Fibroblast of the aortic adventitia (primary cell): ENCODE results near the gene CD1E. TPM values are rescaled to one million over a fixed set of nuclear protein-coding genes. Genes with fewer than 3 reads are reported as not detected.

Source experiments
- DNase-seq: peaks from one replicate; pipeline ENCODE4 v3.0.0-alpha.2; 2010; ENCODE audit warnings: low read depth
- H3K4me3 ChIP-seq: 2 replicates; pipeline ENCODE4 v1.5.1; 2011; ENCODE audit warnings: low read depth, mild to moderate bottlenecking, control low read depth, low read length, moderate library complexity
- total RNA-seq: library from RNA; depleted of rRNA; stranded (reverse); fragments of >200 nt; gene quantifications from 2 replicates; pipeline ENCODE4 v1.2.3, GENCODE V29; 2012; ENCODE audit warnings: low replicate concordance
- TF ChIP-seq, protein P1 (sequence below): IDR thresholded peaks from 2 replicates; pipeline ENCODE4 v1.5.1; 2011; ENCODE audit warnings: mild to moderate bottlenecking, low read length, control low read depth, inconsistent platforms; ENCODE audit not compliant: insufficient read depth

The CD1E gene
- total RNA-seq, 1 donor, result not detected

DNA sequence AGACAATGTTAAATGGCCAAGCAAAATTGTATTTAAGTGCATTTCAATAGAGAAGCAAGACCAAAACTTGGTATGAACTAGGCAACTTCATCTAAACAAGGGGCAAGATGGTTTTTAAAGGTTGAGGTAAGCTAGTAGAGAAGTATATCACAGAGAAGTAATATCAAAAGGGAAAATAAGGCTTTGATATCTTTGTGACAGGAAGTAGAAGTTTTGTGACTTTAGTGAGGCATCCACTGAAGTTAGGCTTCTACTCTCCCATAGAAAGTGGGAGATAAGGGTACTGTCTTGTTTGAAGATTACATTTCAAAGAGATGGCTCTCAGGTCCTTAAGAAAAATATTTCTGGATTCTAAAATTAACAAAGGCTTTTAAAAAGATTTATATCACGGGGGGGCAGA lies 36.6 kb downstream of the CD1E start:
- no peak for DNase-seq
- TF ChIP-seq, protein P1, sequence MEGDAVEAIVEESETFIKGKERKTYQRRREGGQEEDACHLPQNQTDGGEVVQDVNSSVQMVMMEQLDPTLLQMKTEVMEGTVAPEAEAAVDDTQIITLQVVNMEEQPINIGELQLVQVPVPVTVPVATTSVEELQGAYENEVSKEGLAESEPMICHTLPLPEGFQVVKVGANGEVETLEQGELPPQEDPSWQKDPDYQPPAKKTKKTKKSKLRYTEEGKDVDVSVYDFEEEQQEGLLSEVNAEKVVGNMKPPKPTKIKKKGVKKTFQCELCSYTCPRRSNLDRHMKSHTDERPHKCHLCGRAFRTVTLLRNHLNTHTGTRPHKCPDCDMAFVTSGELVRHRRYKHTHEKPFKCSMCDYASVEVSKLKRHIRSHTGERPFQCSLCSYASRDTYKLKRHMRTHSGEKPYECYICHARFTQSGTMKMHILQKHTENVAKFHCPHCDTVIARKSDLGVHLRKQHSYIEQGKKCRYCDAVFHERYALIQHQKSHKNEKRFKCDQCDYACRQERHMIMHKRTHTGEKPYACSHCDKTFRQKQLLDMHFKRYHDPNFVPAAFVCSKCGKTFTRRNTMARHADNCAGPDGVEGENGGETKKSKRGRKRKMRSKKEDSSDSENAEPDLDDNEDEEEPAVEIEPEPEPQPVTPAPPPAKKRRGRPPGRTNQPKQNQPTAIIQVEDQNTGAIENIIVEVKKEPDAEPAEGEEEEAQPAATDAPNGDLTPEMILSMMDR, result no peak
- H3K4me3 ChIP-seq, result no peak overlapping the region

DNA sequence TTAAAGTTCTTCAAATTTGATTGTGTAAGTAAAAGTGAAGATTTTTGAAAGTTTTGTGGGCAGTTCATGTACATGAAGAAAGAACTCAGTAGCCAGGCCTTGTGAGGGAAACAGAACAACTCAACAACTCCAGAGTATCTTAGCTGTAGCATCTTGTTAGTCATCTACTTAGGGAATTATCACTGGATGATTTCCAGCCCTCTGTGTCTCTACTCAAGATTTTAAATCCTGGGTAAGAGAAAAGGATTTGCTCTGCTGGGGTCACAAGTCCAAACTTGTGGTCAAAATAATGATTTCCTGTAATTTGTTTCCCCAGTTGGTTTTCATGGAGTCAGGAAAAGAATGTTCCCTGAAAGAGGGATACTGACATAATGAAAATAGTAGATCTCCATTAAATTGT lies 37.4 kb downstream of the CD1E start:
- no peak overlapping the region for H3K4me3 ChIP-seq
- DNase-seq, result no peak
- TF ChIP-seq, protein P1, result no peak

DNA sequence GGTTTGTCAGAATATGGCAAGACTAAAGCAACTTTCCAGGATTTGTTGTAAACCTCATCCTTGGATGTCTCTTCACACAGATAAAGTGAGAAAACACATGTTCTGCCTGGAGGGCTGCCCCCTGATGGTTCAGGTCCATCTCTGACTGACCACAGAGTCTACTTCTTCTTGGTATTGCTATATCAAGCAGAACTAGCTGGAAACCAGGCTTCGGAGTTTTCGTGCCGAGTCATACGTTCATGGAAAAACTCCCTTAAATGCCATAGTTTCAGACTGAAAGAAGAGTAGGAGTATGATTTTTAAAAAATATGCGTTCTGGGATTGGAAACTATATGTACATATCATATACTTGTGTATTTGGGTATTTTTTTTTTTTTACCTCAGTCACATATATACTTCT lies 39.8 kb downstream of the CD1E start:
- TF ChIP-seq, protein P1, result no peak
- H3K4me3 ChIP-seq, result no peak overlapping the region
- DNase-seq, result no peak

DNA sequence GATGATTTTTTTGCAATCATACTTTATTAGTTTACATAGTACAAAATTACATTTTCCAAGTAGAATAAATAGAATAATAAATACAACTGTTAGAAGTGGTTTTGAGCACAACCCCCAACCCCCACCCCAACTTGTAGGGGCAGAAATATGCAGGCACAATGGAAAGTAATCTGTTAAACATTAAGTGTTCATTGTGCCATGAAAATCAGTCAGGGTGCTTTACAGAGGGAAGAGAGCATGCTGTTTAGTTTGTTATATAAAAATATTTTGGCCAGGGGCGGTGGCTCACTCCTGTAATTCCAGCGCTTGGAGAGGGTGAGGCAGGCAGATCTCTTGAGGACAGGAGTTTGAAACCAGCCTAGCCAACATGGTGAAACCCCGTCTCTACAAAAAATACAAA lies 43.0 kb downstream of the CD1E start:
- TF ChIP-seq, protein P1, result no peak
- DNase-seq, result no peak

DNA sequence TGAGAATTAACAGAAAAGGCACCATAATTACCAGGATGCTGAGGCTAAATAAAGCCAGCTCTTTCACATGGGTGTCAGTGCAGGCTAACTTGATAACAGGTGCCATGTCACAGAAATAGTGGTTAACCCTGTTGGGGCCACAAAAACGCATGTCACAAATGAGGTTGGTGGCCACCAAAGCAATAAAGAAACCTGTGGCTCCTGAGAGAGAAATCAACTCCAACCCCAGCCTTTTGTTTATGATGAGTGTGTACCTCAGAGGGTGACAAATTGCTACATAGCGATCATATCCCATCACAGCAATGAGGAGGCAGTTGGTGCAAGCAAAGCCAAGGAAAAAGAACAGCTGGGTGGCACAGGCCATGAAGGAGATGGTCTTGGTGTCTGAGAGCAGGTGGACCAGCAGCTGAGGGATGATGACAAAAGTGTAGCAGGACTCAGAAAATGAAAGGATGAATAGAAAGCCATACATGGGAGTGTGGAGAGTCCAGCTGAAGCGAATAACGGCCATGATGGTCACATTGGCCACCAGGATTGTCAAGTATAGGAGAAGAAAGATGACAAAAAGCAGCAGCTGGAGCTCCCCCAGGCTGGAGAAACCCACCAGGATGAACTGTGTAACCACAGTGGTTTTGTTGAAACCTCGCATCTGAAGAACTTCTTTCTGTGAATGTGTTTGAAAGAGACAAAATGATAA lies 45.3 kb downstream of the CD1E start, which contains the start of gene OR10T2:
OR10T2 (minus strand) TSS at position 649 of the 697 bp plus-strand sequence; CDS start at position 649, 0 bp downstream.
- TF ChIP-seq, protein P1, result no peak
- DNase-seq, result no peak

More for the DNA sequence above, 43.0 kb downstream of the CD1E start:
- H3K4me3 ChIP-seq, result no peak overlapping the region

DNA sequence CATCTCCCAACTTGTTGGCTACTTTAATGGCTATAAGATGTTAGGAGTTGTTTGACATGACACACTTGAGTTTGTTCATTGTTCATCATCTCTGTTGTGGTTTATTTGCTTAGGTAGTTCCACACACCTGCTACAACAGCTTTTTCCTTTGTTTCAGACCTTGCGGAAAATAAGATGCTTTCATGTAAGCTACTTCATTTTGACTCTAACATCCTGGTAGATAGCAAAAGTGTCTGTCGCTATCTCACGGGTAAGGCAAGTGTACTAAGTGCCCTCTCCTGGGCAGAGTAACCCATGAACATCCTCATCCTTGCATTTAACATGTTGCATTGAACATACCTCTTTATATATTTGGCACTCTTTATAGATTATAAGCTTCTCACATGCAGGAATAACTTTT lies 47.2 kb downstream of the CD1E start:
- TF ChIP-seq, protein P1, result no peak
- no peak overlapping the region for H3K4me3 ChIP-seq
- no peak for DNase-seq

More for the DNA sequence above, 45.3 kb downstream of the CD1E start, which contains the start of gene OR10T2:
- no peak within 1 kb of the TSS for H3K4me3 ChIP-seq
